Stimulated activated CD4-positive, alpha-beta T cell treated with anti-CD3 and anti-CD28 coated beads, Interleukin-15, amount 100 ng/mL, for 24 hours (primary cell): ENCODE results near the gene AKAP10.
A peak's percentile ranks its signal among the peaks of the same experiment; 100 is the strongest.
"Not testable (repeated sequence)": the region's sequence is repeated elsewhere in the genome, so short reads cannot be mapped to it uniquely, and the experiment has no call there.

ENCODE experiments used
- DNase-seq: peaks from one replicate; pipeline ENCODE4 v3.0.0-alpha.2; 2020

AKAP10 gene

DNA sequence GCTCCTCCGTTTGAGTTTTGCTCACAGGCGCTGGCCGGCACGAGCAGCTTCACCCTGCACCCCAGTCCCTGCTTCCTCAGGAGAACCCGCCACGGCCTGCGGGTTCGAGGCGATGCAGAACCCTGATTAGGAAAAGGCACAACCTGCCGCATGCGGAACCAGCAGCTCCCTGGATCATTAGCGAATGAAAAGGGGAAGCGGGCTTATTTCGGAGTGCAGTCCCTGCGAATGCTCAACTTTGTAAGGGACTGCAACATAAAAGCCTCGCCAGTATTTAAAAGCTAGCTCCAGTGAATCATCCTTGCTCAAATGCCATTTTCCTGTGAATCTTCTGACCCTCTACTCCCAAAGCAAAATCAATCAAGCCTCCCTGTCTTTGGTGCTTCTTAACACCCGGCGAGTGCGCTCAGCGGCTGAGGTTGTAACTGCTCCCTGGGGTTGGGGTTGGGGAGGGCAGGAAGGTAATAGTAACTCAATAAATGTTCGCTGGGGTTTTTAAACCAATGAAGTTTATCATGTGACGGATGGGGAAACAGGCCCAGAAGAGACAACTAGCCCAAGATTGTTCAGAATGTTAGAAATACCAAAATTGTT lies 678 bp upstream of the AKAP10 start:
- DNase-seq: peak; percentile 57

DNA sequence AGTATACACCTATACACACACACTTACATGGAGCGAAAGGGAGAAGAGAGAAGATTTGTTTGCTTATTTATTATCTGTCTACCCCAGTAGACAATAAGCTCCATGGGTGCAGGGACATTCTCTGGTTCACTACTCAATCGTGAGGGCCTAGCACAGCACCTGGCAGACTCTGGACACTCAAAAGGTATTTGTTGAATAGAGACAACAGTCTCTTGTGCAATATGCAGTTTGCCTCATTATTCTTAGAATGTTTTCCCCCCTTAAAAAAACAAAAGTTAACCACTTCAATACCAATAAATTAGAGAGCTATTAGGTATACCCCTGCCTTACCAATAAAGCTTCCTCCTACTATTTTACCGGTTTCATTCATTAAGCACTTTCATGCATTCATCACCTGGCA lies 2.0 kb downstream of the AKAP10 start:
- no peak for DNase-seq

DNA sequence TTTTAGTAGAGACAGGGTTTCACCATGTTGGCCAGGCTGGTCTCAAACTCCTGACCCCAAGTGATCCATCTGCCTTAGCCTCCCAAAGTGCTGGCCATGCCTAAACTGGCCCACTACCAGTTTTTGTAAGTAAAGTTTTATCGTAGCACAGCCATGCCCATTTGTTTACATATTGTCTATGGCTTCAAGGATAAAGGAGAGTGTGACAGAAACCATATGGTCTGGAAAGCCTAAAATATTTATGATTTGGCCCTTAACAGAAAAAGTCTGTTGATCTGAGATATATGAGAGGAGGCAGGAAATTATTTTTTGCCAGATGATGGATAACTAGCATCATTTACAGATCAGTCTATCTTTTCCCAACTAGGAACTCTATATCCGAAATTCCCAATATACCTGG lies 4.5 kb downstream of the AKAP10 start:
- DNase-seq: no peak

DNA sequence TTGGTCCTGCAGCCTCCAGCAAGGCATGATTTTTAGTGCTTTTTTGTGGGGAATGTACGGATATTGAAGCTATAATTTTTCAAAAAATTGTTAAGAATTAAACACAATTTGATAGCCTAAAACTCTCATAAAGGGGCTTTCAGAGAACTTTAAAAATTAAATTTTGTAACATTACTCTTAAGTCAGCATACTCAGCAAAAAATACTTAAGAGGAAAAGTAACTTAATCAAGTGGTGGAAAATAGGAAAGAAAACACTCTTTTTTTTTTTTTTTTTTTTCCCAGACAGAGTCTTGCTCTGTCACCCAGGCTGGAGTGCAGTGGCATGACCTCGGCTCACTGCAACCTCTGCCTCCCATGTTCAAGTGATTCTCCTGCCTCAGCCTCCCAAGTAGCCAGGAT lies 14.7 kb downstream of the AKAP10 start:
- DNase-seq: not testable (repeated sequence)

DNA sequence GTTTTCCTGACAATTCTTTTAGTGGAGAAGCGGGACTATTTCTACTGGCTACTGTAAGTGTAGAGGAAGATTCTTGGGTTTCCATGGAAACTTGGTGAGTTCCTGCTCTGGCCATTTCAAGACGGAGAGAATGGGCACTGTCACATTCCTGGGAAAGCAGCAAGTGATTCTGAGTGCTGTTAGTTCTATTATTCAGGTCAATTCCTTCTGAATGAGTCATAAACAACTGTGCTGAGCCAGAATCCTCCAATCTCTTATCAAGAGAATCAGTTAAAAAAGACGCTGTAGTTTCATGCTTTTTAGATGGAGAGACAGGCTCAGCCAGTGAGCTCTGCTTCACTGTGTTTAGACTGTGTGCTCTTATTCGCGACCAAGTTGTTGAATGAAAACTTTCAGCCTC lies 19.6 kb downstream of the AKAP10 start:
- DNase-seq: no peak

DNA sequence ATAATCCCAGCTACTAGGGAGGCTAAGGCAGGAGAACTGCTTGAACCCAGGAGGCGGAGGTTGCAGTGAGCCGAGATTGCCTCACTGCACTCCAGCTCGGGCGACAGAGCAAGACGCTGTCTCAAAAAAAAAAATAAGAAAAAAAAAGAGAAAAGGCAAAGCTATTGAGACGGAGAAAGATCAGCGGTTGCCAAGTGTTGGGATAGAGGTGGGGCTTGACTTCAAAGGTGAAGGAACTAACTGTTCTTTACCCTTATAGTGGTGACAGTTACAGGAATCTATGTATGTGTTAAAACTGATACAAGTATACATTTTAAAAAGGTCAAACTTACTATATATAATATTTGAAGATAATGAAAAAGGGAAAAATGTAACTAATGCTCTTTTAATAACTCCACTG lies 22.5 kb downstream of the AKAP10 start:
- no peak for DNase-seq

DNA sequence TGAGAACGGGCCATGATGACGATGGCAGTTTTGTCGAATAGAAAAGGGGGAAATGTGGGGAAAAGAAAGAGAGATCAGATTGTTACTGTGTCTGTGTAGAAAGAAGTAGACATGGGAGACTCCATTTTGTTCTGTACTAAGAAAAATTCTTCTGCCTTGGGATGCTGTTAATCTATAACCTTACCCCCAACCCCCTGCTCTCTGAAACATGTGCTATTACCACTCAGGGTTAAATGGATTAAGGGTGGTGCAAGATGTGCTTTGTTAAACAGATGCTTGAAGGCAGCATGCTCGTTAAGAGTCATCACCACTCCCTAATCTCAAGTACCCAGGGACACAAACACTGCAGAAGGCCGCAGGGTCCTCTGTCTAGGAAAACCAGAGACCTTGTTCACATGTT lies 26.2 kb downstream of the AKAP10 start:
- DNase-seq: not testable (repeated sequence)

DNA sequence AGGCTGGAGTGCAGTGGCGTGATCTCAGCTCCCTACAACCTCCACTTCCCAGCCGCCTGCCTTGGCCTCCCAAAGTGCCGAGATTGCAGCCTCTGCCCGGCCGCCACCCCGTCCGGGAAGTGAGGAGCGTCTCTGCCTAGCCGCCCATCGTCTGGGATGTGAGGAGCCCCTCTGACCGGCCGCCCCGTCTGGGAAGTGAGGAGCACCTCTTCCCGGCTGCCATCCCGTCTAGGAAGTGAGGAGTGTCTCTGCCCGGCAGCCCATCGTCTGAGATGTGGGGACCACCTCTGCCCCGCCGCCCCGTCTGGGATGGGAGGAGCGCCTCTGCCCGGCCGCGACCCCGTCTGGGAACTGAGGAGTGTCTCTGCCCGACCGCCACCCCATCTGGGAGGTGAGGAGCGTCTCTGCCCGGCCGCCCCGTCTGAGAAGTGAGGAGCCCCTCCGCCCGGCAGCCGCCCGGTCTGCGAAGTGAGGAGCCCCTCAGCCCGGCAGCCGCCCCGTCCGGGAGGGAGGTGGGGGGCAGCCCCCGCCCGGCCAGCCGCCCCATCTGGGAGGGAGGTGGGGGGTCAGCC lies 26.9 kb downstream of the AKAP10 start:
- not testable (repeated sequence) for DNase-seq

DNA sequence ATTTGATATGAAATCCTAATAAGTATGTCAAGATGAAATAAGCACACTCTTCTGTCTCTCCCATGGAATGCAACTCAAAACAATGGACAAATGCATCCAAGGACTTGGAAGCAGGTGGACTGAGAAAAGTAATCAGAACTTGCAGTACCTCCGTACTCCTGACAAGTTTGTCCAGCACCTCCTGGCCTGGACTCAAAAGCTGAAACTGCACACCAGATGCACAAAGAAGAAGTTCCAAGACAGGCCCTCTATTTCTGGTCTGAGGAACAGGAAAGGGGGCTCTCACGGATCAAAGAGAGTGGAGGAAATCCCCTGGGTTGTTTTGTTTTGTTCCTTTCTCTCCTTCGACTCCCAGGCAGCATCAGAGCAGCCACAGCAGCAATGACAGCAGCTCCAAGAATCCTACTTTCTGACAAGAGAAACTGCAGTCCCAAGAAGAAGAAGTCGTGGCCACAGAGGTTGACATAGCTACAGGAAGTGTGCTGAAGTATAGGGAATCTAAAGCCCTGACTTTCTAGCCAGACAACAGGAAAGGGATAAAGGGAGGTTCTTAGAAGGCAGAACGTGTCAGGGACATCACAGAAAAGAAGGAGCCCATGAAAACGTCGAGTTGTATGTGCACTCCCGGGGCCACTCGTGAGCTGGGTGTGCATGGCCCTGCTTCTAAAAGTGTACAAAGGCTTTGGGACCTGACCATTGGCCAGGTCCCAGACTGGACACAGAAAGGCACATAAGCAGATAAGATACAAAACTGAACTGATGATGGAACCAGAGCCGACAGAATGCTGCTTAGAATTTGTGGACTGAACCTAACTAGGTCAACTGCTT lies 29.3 kb downstream of the AKAP10 start:
- DNase-seq: no peak

DNA sequence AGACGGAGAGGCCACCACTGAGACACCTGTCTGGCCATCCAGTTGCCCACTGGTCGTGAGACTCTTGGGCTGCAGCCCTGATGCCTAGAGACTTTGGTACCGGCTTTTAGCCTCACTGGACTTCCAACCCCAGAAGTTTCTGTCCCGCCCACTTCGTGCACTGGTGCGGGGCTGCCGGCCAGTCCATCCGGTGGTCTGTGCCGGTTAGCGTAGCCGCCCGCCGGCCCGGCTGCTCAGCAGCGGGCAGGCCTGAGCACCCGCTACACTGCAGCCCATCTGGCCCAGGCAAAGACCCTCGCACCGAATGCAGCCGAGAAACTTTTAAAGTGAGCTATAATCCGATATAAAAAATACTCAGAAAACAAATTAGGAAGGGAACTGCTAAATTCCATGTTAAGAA lies 30.7 kb downstream of the AKAP10 start:
- DNase-seq: no peak

DNA sequence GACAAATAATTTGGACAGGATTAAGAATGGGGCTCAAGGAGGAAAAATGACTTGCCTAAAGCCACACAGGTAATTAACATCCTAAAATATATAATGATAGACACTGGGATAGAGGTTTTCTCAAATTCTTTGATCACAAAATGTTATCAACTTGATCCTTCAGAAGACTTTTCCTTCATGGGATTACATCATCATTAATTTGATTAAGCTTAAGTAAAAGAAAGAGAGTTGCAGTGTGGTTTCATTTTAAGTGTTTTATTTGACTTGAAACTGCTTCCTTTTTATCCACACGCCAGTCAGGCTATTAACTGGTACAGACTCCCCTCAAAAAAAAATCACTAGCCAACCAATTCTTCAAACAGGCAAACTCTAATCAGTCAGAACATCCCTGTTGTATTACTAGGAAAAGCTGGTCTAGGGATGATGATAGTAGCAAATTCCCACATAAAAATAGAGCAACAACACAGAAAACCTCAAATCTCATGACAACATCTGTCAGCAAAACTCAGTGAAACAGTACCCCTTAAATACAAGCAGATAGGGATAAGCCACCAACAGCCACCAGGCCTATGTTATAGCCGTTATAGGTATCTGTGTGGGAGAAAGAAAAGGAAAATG lies 32.5 kb downstream of the AKAP10 start:
- no peak for DNase-seq

DNA sequence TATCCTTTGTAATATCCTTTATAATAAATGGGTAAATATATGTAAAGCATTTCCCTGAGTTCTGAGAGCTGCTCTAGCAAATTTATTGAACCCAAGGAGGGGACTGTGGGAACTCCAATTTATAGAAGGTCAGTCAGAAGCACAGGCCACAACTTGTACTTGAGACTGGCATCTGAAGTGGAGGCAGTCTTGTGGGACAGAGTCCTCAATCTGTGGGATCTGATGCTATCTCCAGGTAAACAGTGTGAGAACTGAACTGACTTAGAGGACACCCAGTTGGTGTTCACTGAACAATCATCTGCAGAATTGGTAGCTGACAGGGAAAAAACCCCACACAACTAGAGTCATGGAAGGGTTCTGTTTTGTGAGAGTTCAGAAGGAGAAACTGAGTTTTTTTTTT lies 34.0 kb downstream of the AKAP10 start:
- no peak for DNase-seq

DNA sequence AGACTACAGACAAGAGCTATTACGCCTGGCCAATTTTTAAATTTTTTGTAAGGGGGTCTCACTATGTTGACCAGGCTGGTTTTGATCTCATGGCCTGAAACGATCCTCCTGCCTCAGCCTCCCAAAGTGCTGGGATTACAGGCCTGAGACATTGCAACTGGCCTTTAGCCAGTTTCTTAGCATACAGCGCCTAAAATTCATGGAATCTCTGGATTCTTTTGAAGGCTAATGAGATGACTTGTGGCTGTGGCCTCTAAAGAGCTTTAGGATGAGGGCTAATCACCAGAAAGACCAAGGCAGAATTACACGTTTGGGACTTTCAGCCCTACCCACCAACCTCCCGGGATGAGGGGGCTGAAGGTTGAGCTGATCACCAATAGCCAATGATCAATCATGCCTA lies 34.6 kb downstream of the AKAP10 start:
- DNase-seq: no peak

DNA sequence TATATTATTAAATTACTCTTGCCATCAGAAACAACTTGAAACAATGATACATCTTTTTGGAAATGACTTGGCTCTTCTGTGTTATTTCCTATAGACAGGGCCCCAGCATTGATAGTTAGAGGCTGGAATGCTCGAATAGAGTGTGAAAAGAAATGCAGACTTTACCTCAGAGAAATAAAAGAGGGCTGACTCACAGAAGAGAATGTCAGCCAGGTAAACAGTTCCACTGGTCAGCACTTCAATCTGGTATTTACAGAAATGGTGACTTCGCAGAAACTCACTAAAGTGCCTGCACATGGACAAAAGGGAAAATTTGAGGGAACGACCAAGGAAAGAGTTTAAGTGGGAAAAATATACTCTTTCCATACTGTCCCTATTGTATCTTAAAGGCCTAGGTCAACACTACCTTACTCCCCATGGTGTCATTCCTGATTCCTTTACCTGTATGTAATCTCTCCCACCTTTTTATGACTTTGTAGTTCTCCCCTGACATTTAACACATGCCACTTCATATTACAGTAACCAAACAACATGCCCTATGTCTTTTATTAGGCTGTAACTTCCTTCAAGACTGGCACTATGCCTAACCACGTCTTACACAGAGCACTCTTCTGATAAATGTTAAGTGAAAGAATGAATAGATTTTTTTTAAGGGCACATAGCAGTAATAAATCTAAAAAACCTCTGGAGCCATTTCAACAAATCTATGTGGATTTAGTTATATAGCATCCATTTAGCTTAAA lies 36.7 kb downstream of the AKAP10 start:
- DNase-seq: no peak

DNA sequence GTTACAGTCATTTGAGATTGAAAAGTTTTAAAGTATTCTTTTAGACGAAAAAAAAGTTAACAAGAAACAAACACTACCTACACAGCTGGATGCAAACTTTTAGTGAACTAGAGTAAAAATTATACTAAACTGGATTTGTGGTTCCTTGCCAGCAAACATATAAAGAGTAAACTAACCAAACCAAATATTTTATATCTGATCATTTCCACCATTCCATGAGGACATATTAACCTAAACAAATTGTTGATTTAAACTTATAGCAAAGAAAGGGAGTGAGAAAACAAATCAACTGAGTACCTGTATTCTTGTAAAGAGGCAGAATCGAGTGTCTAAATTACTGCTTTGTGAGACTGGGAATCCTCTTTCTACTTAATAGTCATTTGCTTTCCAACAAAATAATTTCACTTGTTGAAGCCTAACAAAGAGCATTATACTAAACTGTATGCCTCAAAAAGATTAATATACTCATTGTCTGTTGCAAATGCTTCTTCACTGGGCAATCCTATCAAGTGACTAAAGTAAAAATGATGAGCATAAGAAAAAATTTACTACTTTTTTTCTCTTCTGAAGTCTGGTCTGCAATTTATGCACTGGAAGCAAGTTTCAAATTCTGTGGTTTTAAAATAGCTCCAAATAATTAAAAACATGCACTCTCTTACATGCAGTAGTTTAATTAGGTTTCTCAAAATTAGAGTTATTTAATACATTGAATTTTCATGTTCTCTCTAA lies 37.5 kb downstream of the AKAP10 start:
- DNase-seq: no peak

DNA sequence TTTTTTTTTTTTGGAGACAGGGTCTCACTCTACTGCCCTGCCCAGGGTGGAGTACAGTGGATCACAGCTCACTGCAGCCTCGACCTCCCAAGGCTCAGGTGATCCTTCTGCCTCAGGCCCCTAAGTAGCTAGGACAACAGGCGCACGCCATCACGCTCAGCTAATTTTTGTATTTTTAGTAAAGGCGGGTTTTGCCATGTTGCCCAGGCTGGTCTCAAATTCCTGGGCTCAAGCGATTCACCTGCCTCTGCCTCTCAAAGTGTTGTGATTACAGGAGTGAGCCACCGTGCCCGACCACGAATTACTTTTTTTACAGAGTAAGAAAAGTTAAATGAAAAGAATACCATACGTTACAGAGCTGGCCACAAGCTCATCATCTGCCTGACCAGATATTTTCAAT lies 38.9 kb downstream of the AKAP10 start:
- no peak for DNase-seq

DNA sequence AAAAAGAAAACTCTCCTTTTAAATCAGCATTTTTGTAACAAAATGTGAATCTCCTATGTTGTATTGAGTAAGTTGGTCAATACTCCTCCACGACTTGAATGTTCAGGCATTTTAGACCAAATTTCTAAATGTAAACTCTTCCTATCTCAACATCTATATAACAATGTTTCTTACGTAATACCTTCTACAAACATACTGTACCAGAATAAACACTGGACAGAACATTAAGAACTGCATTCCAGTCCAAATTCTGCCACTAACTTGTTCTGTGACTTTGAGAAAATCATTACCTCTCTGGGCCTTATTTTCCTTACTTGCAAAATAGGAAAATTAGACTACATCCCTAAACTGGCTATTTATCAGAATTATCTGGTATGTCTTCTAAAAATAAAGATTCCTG lies 40.1 kb downstream of the AKAP10 start:
- DNase-seq: no peak

DNA sequence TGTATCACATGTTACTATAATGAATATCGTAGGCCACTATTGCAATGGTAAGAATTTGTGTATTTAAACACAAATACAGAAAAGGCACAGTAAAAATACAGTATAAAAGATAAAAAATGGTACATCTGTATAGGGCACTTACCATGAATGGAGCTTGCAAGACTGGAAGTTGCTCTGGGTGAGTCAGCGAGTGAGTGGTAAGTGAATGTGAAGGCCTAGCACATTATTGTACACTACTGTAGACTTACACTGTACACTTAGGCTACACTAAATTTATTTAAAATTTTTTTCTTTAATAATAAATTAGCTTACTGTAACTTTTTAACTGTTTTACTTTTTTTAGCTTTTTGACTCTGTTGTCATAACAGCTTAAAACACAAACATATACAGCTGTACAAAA lies 42.5 kb downstream of the AKAP10 start:
- DNase-seq: no peak

DNA sequence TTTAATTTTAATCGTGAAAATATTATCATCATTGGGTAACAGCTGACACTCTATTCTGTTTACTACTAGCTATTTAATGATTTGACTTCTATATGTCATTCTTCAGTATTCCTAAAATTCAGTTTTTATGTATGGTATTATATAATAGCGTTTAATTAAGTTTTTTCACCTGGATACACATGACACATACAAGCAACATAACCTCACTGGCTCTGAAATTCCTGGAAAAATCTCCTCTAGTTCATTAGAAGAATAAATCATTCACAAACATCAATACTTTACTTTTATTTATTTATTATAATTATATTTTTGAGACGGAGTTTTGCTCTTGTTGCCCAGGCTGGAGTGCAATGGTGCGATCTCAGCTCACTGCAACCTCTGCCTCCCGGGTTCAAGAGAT lies 44.0 kb downstream of the AKAP10 start:
- DNase-seq: no peak

DNA sequence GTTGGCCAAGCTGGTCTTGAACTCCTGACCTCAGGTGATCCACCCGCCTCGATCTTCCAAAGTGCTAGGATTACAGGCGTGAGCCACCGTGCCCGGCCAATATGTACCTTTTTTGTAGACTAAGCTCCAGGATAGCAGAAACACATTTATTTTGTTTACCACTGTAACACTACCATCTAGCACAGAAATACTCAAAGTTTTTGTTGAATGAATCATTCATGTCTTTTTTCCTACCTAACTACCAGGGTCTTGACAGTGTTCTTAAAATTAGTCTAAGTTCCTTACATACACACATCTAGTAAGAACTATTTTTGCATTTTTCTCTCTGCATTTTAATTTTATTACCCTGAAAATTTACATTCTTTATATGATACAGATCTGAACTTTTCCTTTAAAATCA lies 44.4 kb downstream of the AKAP10 start:
- no peak for DNase-seq

DNA sequence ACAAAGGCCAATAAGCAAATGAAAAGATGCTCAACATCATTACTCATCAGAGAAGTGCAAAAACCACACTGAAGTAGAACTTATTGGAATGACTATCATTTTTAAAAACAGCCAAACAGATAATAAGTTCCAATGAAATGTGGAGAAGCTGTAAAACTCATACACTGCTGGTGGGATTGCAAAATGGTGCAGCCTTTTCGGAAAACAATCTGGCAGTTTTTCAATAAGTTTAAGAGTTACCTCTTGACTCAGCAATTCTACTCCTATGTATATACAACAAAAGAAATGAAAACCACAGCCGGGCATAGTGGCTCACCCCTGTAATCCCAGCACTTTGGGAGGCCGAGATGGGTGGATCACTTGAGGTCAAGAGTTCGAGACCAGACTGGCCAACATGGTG lies 49.3 kb downstream of the AKAP10 start:
- no peak for DNase-seq

DNA sequence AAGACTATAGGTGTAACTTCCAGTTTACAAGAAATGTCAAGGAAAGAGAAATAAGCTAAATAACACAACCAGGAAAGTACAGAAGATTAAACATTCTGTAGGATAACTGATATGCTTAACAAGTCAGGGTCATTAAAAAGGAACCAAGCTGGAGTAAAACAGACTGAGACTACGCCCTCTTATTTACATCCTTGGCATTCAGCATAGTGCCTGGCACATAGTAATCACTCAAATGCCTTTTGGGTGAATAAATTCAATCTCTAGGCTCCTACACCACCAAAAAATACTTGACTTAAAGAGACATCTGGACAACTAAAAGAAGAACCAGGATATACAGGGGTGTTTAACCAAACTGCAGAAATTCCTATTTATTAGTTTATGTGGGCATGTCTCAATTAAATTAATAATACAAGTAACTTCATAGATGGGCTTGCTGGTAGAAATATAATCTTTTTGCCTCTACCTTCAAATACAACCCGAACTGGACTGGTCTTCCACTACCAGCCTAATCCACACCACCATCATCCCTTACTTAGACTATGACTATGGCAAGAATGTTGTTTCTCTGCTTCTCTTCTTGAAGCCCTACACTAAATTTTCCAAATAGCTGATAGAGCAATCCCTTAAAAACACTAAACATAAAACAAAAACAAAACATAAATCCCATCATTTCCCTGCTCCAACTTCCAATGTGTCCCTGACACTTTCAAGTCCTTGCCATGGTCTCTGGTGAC lies 62.2 kb downstream of the AKAP10 start:
- DNase-seq: no peak
